A549 (cell line): Measurements from ENCODE around the gene FBXO10.

Experiments
- BHLHE40 ChIP-seq: IDR thresholded peaks from 2 replicates; pipeline ENCODE4 v1.6.1; 2012; ENCODE audit warnings: low read depth, low read length, inconsistent platforms
- CHD4 ChIP-seq: fragments of 200-600 bp; sonication (generic); IDR thresholded peaks from 2 replicates; pipeline ENCODE4 v1.6.1; 2016; ENCODE audit warnings: antibody characterized with exemption, mild to moderate bottlenecking, borderline replicate concordance
- CTCF ChIP-seq: fragments of >200 bp; sonication (Bioruptor Twin); formaldehyde crosslinking; IDR thresholded peaks from 3 replicates; pipeline ENCODE4 v1.5.1; 2016
- E2F6 ChIP-seq: IDR thresholded peaks from 2 replicates; pipeline ENCODE4 v1.6.1; 2012; ENCODE audit warnings: low read depth, borderline replicate concordance
- ELK1 ChIP-seq: fragments of 150-350 bp; IDR thresholded peaks from 2 replicates; pipeline ENCODE4 v1.6.1; 2014; ENCODE audit warnings: low read depth, mild to moderate bottlenecking, low read length
- EP300 ChIP-seq, 2 experiments: fragments of >200 bp; sonication (Bioruptor Twin); formaldehyde crosslinking; IDR thresholded peaks; 2 replicates in 1 of 2; 3 replicates in 1 of 2; pipeline ENCODE4 v1.6.1; 2016 to 2017
- POLR2A ChIP-seq: IDR thresholded peaks from 2 replicates; pipeline ENCODE4 v1.6.1; 2012; ENCODE audit warnings: mild to moderate bottlenecking, low read length
- RAD21 ChIP-seq, 2 experiments: fragments of >200 bp in 1 of 2; sonication (Bioruptor Twin) in 1 of 2; formaldehyde crosslinking in 1 of 2; IDR thresholded peaks in 1 of 2; conservative IDR thresholded peaks in 1 of 2; 2 replicates in 1 of 2; 3 replicates in 1 of 2; pipeline ENCODE4 v1.6.1; 2012 to 2018; ENCODE audit warnings: inconsistent platforms in 1 of 2
- USF2 ChIP-seq: fragments of 450-650 bp; IDR thresholded peaks from 2 replicates; pipeline ENCODE4 v1.6.1; 2014; ENCODE audit warnings: antibody characterized with exemption
- ZFP36 ChIP-seq: fragments of 450-650 bp; IDR thresholded peaks from 2 replicates; pipeline ENCODE4 v1.6.1; 2014; ENCODE audit warnings: borderline replicate concordance; ENCODE audit not compliant: partially characterized antibody

GRCh38 chr9:37499297-37499696, 76.9 kb downstream of the FBXO10 start:
- TF ChIP-seq CHD4 (no peak), BHLHE40 (no peak), RAD21 (conservative IDR thresholded peaks at IDR 0.05 in 1 of 2, IDR thresholded peaks at IDR 0.05 in 1 of 2) (no peak), CTCF (no peak), ELK1 (no peak), POLR2A (no peak), ZFP36 (no peak), USF2 (no peak), EP300 (IDR thresholded peaks at IDR 0.05) (no peak), E2F6 (no peak)
